ENCODE data around the gene KIAA0753. TPM values are rescaled to one million over a fixed set of nuclear protein-coding genes. Genes with fewer than 3 reads are reported as not detected.

The KIAA0753 gene
- total RNA-seq = 10 to 100 TPM; 14.7 to 36.3 (median 23.3) TPM

DNA sequence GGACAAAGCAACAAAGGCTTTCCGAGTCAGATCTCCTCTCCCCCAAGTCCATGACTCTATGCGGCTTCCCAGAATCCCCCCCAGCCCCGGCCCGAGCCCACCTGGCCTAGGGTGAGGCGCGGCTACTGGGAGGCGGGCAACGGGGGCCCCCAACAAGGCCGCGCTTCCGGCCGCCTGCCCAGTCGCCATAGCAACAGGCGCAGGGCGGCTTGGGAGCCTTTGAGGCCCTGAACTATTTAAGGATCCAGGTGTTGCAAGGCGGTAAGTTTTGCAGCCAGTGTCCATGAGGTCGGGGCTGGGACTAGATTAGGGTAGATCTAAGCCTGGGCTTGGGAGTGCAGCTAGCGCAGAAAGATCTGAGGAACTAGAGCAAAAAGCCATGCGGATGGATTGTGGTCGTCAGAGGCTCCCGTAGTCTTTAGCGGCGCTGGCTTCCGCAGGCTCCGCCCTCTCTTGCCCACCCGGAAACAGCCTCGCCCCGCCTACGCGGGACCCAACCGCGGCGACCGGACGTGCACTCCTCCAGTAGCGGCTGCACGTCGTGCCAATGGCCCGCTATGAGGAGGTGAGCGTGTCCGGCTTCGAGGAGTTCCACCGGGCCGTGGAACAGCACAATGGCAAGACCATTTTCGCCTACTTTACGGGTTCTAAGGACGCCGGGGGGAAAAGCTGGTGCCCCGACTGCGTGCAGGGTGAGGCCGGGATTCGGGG is at the start of gene KIAA0753, which contains the start of gene TXNDC17:
TSS of gene KIAA0753 (minus strand) at position 176 of the 711 bp plus-strand sequence. CDS start 5,608 bp downstream, outside the sequence.
TSS of gene TXNDC17 (plus strand) at position 525 of the 711 bp plus-strand sequence. CDS start at position 548, 23 bp downstream.
- Histone ChIP-seq H3K9me3 (no peaks in the 10 kb centered on the region), H3K36me3 (peaks cover 0 to 29% (median 0%) of the 10 kb centered on the region in 3 donors), H3K27ac (peak within 1 kb of the TSS; percentile 85 to 89 (median 85)), H3K4me3 (peak within 1 kb of the TSS; percentile 56 to 87 (median 76)), H3K27me3 (no peaks in the 10 kb centered on the region), H3K4me1 (peaks cover 5 to 27% (median 11%) of the 10 kb centered on the region in 4 donors)
- no peak for TF ChIP-seq CTCF (IDR thresholded peaks at IDR 0.05)
- peak; percentile 90 to 92 for TF ChIP-seq POLR2A (IDR thresholded peaks at IDR 0.05)
- DNase-seq = peak; percentile 93 to 97 (median 94)

GRCh38 chr17:6688944-6689343 is 48.4 kb upstream of the KIAA0753 start:
- Histone ChIP-seq H3K9me3 (no peaks in the 10 kb centered on the region), H3K36me3 (no peaks in the 10 kb centered on the region), H3K27ac (no peak overlapping the region), H3K4me1 (no peaks in the 10 kb centered on the region), H3K4me3 (no peak overlapping the region), H3K27me3 (no peaks in the 10 kb centered on the region)
- TF ChIP-seq CTCF (IDR thresholded peaks at IDR 0.05) (no peak), POLR2A (IDR thresholded peaks at IDR 0.05) (no peak)
- no peak for DNase-seq

GRCh38 chr17:6686026-6686425 is 45.5 kb upstream of the KIAA0753 start:
- H3K27me3 ChIP-seq = no peaks in the 10 kb centered on the region
- H3K9me3 ChIP-seq = no peaks in the 10 kb centered on the region
- no peak for TF ChIP-seq POLR2A (IDR thresholded peaks at IDR 0.05)
- no peak for TF ChIP-seq CTCF (IDR thresholded peaks at IDR 0.05)
- H3K4me3 ChIP-seq = no peak overlapping the region
- DNase-seq = peak in 1 of 3 donors; percentile 8
- H3K36me3 ChIP-seq = no peaks in the 10 kb centered on the region
- no peak overlapping the region for H3K27ac ChIP-seq
- H3K4me1 ChIP-seq = no peaks in the 10 kb centered on the region

DNA sequence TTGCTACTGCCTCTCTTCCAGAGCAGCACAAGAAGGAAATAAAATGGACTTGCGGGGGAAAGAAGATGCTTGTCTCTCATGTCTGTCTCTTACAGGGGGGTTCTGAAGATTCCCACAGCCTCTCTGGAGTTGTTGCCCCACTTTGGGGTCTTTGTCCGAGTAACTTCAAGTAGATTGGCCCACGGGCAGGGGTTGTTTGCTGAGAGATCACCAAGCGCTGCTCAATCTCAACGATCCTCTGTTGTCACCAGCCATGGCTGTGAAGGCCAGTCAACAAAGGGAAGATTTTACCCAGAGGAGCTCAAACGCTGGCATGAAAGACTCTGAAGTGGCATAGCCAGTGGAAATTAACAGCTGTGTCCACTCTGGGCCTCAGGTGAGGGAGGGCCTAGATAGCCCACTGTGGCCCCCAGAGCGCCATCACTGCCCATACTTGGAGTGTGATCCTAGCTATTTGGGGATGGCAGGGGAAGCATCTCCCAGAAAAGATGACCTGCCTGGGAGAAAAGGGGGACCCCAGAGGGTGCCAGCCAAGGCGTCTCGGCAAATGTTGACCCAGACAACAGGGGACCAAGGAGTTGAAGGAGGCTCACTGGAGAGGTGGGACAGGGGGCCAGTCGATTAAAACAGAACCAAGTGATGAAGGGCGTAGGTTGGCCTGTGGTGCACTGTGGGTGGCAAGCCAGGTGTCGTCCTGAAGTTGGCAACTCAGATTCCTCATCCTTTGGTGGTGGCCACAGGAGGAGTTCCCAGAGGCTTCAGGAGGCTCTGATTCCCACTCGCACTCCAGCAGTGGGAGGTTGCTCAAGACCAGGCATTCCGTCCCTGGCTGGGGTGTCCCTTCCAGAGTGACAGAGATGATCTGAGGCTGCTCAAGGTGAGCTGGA is 44.6 kb upstream of the KIAA0753 start:
- Histone ChIP-seq H3K27me3 (no peaks in the 10 kb centered on the region), H3K4me3 (no peak overlapping the region), H3K27ac (no peak overlapping the region), H3K9me3 (no peaks in the 10 kb centered on the region), H3K4me1 (no peaks in the 10 kb centered on the region), H3K36me3 (no peaks in the 10 kb centered on the region)
- TF ChIP-seq POLR2A (IDR thresholded peaks at IDR 0.05) (no peak), CTCF (IDR thresholded peaks at IDR 0.05) (no peak)
- DNase-seq = peak in 1 of 3 donors; percentile 21

GRCh38 chr17:6684460-6684783 is 43.9 kb upstream of the KIAA0753 start:
- no peaks in the 10 kb centered on the region for H3K36me3 ChIP-seq
- no peak overlapping the region for H3K4me3 ChIP-seq
- no peaks in the 10 kb centered on the region for H3K9me3 ChIP-seq
- DNase-seq = peak in 1 of 3 donors; percentile 20
- H3K4me1 ChIP-seq = no peaks in the 10 kb centered on the region
- no peaks in the 10 kb centered on the region for H3K27me3 ChIP-seq
- no peak overlapping the region for H3K27ac ChIP-seq
- TF ChIP-seq CTCF (IDR thresholded peaks at IDR 0.05) (no peak), POLR2A (IDR thresholded peaks at IDR 0.05) (no peak)

Measured in Peyer's patch (tissue), 4 donors.